HG03108 (cell line): Measurements from ENCODE around the gene NPTX1.
"Not testable (repeated sequence)": the region's sequence is repeated elsewhere in the genome, so short reads cannot be mapped to it uniquely, and the experiment has no call there.

Source experiments
- ATAC-seq: cut with Tn5 transposase; IDR thresholded peaks from one replicate; pipeline ENCODE4 v1.9.1; 2021; ENCODE audit warnings: moderate library complexity; ENCODE audit not compliant: unreplicated experiment

NPTX1 gene

GRCh38 chr17:80475910-80476876 is at the start of gene NPTX1:
NPTX1 (minus strand) TSS chr17:80476607; CDS start chr17:80476446, 161 bp downstream.
- no peak for ATAC-seq

GRCh38 chr17:80523956-80524712 is 47.7 kb upstream of the NPTX1 start:
- no peak for ATAC-seq

GRCh38 chr17:80523054-80523744 is 46.8 kb upstream of the NPTX1 start:
- no peak for ATAC-seq

GRCh38 chr17:80520810-80521455 is 44.5 kb upstream of the NPTX1 start:
- ATAC-seq = no peak

- ATAC-seq = no peak
Measured at GRCh38 chr17:80519091-80519781, 42.8 kb upstream of the NPTX1 start.

GRCh38 chr17:80518392-80518791 is 42.0 kb upstream of the NPTX1 start:
- ATAC-seq = no peak

GRCh38 chr17:80517641-80518040 is 41.2 kb upstream of the NPTX1 start:
- no peak for ATAC-seq

GRCh38 chr17:80516171-80516932 is 39.9 kb upstream of the NPTX1 start:
- ATAC-seq = no peak

GRCh38 chr17:80513892-80514291 is 37.5 kb upstream of the NPTX1 start:
- ATAC-seq = no peak

GRCh38 chr17:80513201-80513600 is 36.8 kb upstream of the NPTX1 start:
- no peak for ATAC-seq

- no peak for ATAC-seq
Measured at GRCh38 chr17:80512233-80512632, 35.8 kb upstream of the NPTX1 start.

GRCh38 chr17:80511222-80512180 is 35.1 kb upstream of the NPTX1 start:
- no peak for ATAC-seq

GRCh38 chr17:80510772-80511171 is 34.4 kb upstream of the NPTX1 start:
- no peak for ATAC-seq

GRCh38 chr17:80510132-80510531 is 33.7 kb upstream of the NPTX1 start:
- ATAC-seq = no peak

GRCh38 chr17:80509311-80509710 is 32.9 kb upstream of the NPTX1 start:
- ATAC-seq = no peak

- no peak for ATAC-seq
Measured at GRCh38 chr17:80507965-80508364, 31.6 kb upstream of the NPTX1 start.

GRCh38 chr17:80507177-80507576 is 30.8 kb upstream of the NPTX1 start:
- ATAC-seq = not testable (repeated sequence)

GRCh38 chr17:80504686-80505413 is 28.4 kb upstream of the NPTX1 start:
- no peak for ATAC-seq
